Urothelium cell line (cell line): ENCODE results near the gene ENTREP1.
"Not testable (repeated sequence)": the region's sequence is repeated elsewhere in the genome, so short reads cannot be mapped to it uniquely, and the experiment has no call there.

Experiments
- DNase-seq: peaks from one replicate; pipeline ENCODE4 v3.0.0; 2011; ENCODE audit warnings: low spot score, mixed read lengths
- FAIRE-seq: peaks from 2 replicates; lab custom pipeline; 2011; peaks lifted over from hg19 to GRCh38; lab: Jason Lieb, UNC

The ENTREP1 gene

DNA sequence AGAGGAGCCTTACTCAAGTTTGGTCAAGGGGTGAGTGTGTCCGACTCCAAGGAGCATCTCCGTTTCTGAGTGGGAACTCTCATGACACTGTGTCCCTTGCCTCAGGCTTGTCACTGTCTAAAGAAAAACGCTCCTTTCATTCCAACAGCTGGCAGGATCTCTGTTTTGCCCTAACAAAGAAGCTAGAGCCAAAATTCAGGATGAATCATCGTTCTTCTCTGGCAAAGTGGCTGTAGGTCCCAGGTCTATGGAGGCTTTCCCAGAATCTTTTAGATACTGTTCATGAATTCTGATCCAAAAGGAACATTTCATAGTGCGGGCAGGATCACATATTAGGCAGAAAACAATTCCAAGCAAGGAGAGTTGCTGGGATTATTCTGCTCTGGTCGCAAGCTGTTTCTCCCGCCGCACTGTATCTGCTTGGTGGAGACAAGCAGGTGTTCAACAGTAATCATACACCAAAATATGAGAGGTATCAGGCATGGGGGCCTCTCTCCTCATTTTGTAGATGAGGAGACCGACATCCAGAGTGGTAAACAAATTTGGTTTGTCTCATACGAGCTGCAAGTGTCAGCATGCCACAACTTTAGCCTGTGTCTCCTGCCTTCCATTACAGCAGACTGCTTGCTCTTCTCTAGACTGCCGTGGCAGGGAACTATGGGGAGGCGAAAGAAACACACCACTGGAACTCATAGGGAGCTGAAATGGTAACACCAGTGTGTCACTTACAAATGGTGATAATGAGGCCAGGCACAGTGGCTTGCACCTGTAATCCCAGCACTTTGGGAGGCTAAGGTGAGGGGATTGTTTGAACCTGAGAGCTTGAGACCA is 72.6 kb downstream of the ENTREP1 start:
- FAIRE-seq: no peak

DNA sequence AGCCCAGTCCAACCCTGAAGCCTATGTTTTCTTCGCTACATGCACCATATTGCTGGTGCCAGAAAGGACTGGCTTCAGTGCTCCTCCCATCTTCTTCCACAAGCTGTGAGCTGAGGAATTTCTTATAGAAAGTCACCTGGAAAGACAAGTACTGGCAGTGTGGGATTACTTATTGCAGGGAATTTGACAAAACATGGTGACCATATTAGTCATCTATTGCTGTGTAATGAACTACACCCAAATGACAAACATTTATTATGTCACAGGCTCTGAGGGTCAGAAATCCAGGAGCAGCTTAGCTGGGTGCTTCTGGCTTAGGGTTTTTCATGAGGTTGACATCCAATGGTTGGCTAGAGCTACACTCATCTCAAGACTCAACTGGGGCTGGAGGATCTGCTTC is 75.5 kb downstream of the ENTREP1 start:
- FAIRE-seq: no peak
- no peak for DNase-seq

More for the DNA sequence above, 72.6 kb downstream of the ENTREP1 start:
- no peak for DNase-seq

DNA sequence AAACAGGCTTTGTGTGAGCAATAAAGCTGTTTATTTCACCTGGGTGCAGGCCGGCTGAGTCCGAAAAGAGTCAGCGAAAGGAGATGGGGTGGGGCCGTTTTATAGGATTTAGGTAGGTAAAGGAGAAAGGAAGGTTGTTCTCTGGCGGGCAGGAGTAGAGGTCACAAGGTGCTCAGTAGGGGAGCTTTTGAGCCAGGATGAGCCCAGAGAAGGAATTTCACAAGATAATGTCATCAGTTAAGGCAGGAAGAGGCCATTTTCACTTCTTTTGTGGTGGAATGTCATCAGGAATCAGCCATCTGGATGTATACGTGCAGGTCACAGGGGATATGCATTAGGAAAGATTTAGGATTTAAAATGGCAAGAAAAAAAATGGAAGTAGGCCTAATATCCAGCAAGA is 84.9 kb downstream of the ENTREP1 start:
- not testable (repeated sequence) for FAIRE-seq

DNA sequence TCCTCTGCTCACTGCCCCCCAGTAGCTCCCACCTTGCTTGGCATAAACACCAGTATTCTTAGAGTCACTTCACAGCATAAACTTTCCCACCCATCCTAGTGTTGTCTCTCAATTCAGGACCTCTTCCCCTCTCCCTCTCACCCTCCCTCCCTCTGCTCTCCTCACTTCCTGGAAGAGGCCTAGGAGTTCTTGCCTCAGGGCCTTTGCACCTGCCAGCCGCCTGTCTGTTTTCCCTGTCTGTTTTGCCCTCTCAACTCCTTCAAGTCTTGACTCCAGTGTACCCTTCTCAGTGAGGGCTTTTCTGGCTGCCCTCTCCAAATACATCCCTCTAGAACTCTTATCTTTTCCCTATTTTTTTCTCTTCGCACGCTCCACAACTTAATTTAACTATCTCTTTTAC is 86.2 kb downstream of the ENTREP1 start:
- FAIRE-seq (no peak), DNase-seq (no peak)

More for the DNA sequence above, 84.9 kb downstream of the ENTREP1 start:
- not testable (repeated sequence) for DNase-seq

DNA sequence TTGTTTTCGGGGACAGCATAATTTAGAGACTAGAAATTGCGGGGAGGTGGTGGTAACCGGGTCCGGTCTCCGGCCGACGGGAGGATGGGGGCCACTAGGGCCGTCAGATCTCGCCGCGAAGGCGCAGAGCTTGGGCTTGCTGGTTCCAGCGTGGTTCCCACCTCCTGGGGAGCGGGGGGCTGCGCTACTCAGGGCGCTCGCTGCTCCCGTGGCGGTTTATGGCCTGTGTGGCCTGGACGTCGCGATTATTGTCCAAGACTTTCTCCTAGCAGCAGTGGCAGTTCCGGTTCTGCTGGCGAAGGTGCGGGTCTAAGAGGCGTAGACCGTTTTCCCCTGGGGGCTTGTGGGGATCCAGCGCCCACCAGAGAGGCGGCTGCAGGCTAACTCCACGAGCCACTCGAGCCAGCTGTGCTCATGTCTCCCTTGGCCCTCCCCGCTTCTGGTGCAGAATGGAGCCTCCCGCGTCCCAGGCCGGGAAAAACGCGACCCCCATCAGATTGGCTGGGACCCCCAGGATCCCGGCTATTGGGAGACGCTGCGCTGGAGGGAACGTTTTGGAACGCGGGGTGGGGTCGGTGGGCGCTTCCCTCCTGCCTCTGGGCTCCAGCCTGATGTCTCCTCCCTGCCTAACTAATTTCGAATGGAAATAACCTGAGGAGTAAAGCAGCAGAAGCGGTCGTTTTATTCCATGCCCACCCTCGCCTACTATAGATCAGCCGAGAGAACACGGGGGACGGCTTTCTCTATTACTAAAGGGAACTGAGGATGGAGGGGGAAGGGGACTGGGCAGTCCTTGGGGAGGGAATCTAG is 87.1 kb downstream of the ENTREP1 start:
- DNase-seq: no peak
- no peak for FAIRE-seq

DNA sequence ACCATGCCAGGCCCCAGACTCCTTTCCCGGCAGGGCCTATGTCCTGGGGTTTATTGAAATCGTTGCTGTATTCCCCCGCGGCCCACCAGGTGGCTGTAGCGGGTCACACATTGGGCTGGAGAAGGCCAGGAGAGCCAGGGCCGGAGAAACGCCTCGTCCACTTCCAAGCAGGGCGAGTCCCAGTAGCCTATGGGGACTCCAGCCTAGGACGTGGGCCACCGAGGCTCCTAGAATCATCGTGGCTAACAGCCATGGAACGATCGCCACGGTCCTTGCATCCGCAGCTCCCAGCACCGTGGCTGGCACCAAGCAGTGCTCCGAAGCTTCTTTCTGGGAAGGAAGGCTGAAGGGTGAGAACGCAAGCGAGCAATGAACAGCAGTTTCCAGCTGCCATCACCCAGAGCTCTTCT is 87.7 kb downstream of the ENTREP1 start:
- no peak for FAIRE-seq
- peak; percentile 78 for DNase-seq

DNA sequence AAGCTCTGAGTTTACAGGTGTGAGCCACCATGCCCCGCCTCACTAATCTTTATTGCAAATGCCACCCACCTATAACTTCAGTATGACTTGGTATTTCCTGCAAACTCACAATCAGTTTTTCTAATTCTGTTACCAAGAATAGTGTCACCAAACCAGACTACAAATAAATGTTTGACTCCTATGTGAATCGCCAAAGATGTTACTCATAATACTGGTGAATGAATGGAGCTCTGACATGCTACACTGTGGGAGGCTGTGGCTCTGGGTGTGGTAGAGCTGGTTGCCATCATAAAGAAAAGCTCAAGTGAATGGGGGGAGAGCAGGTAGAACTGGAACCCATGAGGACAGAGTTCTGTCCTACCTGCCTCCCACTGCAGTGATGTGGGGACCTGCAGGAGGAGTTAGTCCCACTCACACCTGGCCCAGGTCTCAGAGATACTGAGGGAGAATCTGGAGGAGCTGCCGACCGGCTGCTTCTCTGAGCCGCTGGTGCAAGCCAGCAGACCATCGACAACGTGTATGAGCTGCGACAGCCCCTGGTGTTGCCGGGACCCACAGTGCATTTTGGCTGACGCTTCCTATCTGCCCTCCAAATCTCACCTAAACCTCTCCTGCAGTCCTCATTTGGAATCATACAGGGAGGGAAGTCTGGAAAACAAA is 95.7 kb downstream of the ENTREP1 start:
- no peak for DNase-seq
- no peak for FAIRE-seq

DNA sequence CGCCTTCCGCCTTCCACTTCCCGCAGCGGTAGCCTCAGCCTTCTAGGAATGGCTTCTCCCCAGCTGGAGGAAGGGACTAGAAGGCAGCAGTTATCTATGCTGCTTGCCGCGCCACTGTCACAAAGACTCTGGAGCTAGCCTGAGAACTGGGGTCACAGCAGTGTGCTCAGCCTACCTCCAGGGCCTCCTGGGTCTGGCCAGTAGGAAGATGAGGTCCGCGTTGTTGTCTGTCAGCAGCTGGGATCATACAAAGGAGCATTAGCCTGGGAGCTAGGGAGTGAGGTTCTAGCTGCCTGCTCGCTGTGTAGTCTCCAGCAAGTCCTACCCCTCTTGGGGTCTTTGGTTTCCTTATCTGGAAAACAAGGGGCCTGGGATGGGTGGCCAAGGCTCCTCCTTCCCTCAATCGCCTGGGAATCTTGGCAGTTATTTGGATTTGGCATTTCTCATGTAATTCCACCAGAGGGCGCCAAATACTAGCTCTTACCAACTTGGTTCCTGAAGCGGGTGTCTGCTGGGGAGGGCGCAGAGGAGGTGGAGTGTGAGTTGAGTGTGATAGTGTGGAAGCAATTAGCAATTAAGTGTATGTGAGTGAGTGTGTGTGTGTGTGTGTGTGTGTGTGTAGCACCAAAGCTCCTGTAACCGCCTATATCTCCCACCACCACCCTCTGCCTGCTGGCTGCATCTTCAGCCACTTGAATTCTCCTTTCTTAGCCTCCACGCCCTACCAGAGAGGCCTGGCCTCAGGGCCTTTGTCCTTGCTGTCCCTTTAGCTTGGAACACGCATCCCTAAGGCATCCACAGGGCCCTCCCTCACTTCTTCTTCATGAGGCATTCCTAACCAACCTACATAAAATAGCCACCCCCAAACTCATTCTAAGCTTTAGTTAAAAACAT is 97.1 kb downstream of the ENTREP1 start:
- DNase-seq (peak; percentile 79), FAIRE-seq (no peak)

DNA sequence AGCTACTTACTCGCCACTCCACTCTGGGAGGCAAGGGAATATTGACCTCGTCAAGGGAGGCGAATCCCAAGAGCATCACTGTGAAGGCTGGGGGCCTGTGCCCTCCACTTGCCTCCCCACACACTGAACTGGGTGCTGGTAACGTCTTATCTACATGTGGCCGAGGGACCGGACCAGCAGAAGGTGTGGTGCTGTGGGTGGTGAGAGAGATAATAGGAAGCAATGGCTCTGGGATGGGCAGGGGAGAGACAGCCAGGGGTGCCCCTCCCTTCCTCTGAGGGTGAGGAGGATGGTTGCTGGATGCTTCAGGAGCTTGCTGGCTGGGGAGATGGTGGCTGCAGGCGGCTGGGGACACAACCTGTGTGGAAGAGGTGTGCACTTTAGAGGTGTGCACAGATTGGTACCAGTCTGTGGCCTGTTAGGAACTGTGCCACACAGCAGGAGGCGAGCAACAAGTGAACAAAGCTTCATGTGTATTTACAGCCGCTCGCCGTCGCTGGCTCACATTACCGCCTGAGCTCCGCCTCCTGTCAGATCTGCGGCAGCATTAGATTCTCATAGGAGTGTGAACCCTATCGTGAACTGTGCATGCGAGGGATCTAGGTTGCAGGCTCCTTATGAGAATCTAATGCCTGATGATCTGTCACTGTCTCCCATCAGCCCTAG is 100.3 kb downstream of the ENTREP1 start:
- no peak for FAIRE-seq
- no peak for DNase-seq

DNA sequence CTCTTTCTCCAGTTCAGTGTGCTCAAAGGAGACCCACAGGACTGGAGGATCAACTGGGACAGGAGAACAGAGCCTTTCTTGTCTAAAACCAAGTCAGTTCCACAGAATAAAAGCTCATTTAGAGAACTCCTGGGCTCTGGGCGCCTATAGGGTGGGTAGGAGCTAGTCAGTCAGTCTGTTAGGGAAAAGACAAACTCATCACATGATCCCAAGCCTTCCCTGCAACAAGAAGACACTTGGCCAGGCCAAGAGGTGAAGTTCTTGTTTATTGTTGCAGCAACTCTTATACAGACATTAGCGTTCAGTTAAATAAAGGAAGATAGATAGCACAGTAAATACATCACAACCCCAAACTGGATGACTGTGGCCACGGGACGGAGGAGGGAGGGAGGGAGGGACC is 102.3 kb downstream of the ENTREP1 start:
- DNase-seq: no peak
- FAIRE-seq: no peak

DNA sequence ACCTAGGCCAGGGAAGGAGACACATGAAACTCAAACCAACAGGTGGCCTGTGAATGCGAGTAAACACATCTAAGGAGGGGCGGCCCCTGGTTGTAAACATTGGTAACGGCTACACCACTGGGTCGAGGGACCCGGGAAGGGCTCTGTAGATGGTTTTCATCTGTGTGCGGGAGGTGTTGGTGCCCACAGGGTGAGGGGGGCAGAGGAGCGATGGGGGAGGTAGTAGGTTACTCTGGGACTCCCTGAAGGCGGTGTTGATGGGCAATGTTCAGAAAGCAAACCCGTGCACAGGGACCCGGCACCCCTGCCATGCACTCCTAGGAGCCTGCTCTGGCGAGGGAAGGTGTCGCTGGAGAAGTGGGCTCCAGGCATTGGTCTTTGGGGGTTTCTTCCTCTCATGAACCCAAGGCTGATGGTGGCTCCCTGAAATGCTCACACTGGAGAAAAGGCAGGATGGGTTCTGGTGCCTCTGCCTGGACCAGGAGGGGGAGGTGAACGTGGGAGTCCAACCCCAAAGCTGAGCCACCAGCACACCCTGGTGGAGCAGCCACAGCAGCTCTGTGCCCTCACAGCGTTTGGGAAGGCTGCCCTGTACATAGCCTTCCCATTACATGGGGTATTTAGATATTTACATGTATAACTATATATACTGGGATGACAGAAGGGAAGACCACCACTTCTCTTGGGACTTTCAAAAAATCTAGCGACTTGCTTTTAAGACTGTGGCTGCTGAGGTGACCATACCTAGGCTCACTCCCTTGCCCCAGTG is 103.2 kb downstream of the ENTREP1 start:
- FAIRE-seq (peak; percentile 13), DNase-seq (no peak)

DNA sequence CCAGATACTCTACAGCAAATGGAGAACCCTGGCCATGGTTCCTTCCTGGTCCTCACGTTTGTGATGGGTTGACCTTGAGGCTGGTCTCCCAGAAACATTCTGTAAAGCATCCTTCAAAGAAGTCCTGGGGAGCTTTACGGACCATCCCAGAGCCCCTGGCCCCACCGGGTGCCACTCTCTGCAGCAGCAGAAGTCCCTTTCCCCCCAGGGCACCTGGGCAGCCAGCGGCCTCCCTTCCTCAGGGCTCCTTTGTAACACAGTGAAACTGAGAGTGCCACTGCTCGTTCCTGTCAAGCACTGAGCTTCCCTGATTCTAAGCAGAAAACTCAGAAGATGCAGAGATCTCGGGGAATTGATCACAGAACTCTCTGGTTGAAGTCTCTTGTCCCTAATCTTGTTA is 104.3 kb downstream of the ENTREP1 start:
- no peak for FAIRE-seq
- DNase-seq: no peak

DNA sequence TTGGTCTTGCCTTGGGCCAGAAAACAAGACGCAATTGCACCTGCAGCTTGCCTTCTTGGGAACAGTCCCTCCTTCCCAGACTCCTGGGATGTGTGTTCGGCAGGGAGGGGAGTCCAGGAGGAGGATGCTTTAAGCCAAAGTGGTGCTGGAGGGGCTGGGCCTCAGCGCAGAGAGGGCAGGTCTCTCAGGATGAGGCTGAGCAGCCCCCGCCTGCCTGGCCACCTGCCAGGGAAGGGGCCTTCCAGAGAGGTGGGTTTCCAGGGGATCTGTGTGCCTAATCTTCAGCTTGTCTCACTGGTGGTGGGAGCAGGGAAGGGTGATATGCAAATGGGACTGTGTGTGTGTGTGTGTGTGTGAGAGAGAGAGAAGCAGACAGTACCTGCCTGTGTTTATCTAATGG is 105.2 kb downstream of the ENTREP1 start:
- no peak for DNase-seq
- FAIRE-seq: no peak

DNA sequence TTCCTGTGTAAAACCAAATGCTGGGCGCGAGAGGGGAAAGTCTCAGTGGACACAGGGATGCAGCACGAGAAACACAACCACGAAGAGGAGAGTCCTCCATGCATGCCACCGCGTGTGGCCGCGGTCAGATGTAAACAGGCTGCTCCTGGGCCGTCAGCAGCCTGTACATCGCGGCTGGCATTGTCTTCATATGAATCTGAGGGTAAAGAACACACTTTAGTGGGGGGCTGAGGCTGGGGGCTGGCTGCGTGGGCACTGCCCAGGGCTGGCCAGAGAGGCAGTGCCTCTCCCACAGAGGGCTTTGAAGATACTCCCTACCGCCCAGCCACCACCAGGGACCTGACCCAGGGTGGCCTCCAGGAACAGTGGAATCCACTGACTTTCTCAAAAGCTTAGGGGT is 106.2 kb downstream of the ENTREP1 start:
- no peak for FAIRE-seq

DNA sequence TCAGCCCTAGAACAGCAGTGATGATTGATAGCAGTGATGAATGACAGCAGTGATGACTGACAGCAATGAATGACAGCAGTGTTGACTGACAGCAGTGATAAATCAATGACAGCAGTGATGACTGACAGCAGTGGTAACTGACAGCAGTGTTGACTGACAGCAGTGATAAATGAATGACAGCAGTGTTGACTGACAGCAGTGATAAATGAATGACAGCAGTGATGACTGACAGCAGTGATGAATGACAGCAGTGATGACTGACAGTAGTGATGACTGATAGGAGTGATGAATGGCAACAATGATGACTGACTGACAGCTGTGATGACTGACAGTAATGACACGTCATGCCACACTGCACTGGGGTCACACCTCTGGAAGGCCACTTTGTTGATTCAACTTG is 106.8 kb downstream of the ENTREP1 start:
- DNase-seq (no peak), FAIRE-seq (peak; percentile 98)

More for the DNA sequence above, 106.2 kb downstream of the ENTREP1 start:
- DNase-seq: no peak

DNA sequence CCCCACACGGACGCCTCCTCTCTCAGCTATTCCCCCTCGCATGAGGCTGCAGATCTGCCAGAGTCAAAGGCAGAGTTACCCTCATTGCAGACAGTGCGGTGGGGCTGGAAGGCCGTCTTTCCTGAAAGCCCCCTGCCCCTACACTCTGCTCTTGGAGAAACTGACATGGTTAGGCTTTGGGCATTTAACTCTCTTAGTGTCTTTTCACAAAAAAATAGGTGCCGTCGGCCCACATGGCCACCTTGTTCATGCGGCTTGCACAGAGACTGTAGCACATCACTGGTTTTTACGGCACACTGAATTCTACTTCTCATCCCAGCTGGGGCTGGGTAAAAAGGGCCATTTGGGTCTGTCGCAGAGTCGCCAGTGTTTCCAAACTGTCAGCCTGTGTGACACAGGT is 107.6 kb downstream of the ENTREP1 start:
- FAIRE-seq: no peak
- DNase-seq: no peak

DNA sequence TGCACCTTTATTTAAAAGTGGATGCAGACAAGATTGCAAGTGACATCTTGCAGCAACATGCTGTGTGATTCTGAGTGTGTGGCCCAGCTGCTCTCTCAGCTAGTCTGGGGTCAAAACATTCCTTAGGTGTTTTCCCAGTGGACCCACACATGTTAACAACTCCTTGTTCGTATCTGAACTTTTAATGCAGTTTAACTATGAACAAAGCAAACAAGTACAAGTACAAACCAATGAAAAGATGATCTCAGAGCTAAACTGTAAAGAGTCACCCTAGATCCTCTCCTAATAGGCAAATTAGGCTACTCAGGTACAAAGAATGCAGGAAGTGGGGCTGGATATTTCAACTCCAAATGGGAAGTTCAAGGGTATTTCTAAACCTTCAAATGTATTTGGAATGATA is 108.4 kb downstream of the ENTREP1 start:
- DNase-seq (no peak), FAIRE-seq (no peak)

DNA sequence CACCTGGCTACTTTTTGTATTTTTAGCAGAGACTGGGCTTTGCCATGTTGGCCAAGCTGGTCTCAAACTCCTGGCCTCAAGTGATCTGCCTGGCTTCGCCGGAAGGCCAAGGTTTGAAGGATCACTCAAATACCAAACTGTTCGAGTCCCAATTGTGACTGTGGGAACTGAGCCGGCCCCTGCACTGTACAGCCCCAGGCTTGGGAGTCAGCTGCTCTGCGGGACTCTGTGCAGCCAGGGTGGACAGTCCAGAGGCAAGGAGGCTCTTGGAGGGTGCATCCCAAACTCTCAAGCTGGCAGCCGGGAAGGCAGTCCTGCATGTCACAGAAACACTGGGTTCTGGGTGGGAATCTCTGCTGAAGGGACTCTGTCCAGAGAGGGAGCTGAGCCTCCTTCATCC is 109.0 kb downstream of the ENTREP1 start:
- no peak for FAIRE-seq
- no peak for DNase-seq

DNA sequence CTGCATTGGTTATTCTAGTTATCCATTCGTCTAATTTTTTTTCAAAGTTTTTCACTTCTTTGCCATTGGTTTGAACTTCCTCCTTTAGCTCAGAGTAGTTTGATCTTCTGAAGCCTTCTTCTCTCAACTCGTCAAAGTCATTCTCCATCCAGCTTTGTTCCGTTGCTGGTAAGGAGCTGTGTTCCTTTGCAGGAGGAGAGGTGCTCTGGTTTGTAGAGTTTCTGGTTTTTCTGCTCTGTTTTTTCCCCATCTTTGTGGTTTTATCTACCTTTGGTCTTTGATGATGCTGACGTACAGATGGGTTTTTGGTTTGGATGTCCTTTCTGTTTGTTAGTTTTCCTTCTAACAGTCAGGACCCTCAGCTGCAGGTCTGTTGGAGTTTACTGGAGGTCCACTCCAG is 114.6 kb downstream of the ENTREP1 start:
- DNase-seq, FAIRE-seq: not testable (repeated sequence)
